Hematopoietic multipotent progenitor cell treated with erythropoietin and hydrocortisone succinate and interleukin-3 and kit ligand, for 6 days (in vitro differentiated cells): ENCODE results near the gene STK32C.
"Not testable (repeated sequence)": the region's sequence is repeated elsewhere in the genome, so short reads cannot be mapped to it uniquely, and the experiment has no call there.

Experiments used
- DNase-seq: peaks from one replicate; pipeline ENCODE4 v3.0.0-alpha.2; 2015

STK32C gene

DNA sequence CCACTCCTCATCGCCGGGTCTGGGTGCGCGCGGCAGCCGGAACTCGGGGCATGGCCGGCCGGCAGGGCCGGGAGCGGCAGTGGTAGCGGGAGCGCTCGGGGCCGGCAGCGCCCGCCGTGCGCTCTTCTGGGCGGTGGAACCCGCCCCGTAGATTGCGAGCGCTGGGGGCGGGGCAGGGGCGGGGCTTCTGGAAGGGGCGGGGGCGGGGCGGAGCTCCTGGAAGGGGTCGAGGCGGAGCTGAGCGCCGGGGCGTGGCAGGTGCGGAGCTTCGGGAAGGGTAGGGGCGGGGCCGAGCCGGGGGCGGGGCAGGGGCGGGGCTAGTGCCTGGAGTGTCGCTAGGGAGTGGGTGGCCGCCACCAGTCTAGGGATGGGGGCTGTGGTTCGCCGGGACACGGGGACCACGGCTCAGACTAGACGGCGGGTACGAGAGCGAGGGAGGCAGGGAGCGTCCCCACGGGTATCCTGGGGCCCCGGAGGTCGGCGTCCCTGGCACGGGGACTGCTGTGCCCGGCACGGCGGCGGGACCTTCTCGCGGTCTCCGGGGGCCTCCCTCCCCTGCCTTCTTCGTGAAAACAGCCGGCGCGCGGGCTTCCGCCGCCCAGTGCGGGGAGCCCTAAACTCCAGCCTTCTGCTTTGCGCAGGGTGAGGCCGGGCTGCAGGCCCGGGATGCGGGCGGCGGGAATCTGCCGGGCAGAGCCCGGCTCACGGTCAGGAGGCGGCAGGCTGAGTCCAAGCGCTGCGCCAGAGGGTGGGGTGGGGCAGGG, at the start of gene STK32C:
Gene STK32C, minus strand, starts transcription at position 128 of the 764 bp plus-strand sequence. Its CDS starts 117 bp downstream, at position 11.
- DNase-seq, result peak; percentile 95

DNA sequence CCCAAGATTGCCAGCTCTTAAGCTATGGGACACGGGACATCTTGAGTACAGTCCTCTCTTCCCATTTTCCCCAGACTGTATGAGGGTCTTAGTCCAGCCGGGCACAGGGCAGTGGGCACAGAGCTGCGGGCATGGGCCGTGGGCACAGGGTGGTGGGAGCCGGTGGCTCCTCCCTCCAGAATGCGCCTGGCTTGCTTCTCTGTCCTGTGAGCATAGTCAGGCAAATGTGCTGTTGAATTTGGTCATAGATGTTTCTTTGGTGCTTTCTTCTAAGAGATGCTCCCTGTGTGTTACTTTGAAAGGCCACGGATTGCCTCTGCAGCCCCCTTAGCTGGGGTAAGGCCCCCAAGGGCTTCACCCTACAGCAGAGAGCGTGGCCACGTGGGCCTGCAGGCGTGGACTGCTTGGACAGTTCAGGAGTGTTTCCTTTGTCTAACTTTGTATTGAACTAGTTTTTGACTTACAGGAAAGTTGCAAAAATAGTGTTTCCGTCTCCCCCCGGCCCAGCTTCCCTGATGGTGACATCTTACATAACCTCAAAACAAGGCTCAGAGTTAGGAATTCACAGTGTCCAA, 49.0 kb upstream of the STK32C start:
- DNase-seq, result no peak

DNA sequence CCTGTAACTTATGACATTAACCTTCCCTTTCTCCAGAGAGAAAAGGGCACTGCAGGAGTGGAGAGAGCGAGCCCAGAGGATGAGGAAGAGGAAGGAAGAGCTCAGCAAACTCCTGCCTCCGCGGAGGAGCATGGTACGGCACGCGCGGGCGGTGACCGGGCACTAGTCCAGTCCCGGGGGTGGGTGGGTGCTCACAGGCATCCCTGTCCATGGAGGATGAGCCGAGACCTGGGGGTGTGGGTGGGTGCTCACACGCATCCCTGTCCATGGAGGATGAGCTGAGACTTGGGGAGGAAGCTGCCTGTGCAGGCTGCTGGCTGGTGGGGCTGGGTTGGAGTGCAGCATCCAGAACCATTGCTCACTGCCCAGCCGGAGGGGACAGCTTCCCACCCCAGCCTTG, 48.0 kb upstream of the STK32C start:
- DNase-seq, result no peak

- DNase-seq, result no peak
Observed at GRCh38 chr10:132355297-132355696, 47.5 kb upstream of the STK32C start.

DNA sequence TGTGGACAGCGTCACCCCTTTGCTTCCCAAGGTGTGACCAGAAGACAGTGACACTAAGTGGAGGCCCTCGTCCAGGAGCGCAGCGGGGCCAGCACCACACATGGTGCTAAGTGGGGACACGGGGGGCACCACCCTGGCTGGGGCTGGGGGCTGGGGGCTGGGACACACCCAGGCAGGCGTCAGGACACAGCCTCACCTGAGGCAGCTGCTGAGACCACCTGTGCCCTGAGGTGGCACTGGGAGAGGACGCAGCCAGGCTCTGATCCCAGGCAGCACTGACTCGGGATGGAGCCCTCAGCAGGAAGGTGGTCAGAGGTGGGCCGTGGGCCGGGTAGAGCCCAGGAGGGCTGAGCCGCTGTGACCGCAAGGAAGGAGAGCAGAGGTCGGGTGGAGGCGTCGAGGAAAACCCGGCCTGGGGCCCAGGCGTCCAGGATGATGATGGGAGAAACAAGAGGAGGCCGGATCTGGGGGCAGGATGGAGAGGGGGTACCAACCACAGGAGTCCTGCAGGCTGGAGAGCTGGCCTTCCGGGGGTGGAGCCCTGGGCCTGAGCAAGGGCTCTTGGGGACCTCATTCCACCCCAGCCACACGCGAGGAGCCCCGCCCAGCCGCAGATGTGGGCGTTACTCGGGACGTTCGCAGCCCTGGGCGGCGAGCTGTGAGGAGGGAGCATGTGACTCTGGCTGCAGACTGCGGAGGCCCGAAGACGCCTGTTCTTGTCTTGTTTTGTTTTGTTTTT, 46.8 kb upstream of the STK32C start:
- no peak for DNase-seq

GRCh38 chr10:132353456-132354355, 46.0 kb upstream of the STK32C start:
- DNase-seq, result no peak

DNA sequence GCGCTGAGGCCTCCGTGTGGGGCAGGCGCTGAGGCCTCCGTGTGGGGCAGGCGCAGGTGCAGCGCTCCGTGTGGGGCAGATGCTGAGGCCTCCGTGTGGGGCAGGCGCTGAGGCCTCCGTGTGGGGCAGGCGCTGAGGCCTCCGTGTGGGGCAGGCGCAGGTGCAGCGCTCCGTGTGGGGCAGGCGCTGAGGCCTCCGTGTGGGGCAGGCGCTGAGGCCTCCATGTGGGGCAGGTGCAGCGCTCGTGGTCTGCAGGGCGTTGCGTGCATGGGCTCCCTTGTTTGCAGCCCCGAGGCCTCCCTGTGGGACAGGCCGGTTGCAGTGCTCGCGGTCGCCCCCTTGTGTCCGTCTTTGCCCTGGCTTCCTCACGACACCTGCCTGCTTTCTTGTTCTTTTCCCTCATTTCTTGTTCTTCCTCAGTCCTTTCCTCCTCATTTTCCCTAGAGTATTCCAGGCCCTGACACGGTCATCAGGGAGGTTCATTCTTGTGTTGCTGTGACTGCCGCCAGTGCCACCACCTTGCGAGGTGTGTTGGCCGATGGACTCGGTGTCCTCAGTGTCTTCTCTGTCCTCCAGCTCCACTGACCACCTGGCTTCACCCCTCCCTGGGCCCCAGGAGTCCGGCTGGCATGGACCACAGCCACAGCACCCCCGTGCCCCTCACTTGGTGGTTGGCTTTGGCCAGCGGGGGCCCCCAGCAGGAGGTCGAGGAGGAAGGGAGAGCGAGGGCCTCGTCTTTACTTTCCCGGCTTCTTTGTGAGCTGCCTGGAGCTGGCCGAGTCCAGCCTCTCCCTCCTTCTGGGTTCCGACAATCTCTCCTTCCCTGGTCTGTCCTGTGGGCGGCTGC, 44.9 kb upstream of the STK32C start:
- DNase-seq, result peak; percentile 80

DNA sequence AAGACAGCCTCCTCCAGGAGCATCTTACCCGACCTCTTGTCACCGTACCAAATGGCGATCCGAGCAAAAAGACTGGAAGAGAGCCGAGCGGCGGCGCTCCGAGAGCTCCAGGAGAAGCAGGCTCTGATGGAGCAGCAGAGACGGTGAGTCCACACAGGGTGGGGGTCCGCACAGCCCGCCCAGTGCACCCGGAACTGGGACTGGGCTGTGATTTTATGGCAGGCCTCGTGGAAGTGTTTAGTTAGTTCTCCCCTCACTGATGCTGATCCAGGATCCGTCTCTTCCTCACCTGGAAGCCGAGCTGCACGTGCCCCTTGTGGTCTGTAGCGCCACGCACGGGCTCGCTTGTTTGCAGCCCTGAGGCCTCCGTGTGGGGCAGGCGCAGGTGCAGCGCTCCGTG, 43.9 kb upstream of the STK32C start:
- no peak for DNase-seq

- no peak for DNase-seq
Observed at GRCh38 chr10:132350946-132351345, 43.2 kb upstream of the STK32C start.

GRCh38 chr10:132350391-132350790, 42.6 kb upstream of the STK32C start:
- DNase-seq, result no peak

GRCh38 chr10:132349766-132350165, 42.0 kb upstream of the STK32C start:
- no peak for DNase-seq

DNA sequence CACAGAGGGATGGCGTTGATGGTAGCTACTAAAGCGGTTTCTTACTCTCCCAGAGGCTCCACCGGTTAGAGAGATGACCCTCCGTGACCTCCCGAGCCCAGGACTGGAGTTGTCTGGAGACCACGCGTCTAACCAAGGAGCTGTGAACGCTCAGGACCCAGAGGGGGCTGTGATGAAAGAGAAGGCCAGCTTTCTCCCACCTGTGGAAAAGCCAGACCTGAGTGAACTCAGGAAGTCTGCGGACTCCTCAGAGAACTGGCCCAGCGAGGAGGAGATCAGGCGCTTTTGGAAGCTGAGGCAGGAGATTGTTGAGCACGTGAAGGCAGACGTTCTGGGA, 40.1 kb upstream of the STK32C start:
- DNase-seq, result no peak

GRCh38 chr10:132347211-132347930, 39.6 kb upstream of the STK32C start:
- DNase-seq, result no peak

DNA sequence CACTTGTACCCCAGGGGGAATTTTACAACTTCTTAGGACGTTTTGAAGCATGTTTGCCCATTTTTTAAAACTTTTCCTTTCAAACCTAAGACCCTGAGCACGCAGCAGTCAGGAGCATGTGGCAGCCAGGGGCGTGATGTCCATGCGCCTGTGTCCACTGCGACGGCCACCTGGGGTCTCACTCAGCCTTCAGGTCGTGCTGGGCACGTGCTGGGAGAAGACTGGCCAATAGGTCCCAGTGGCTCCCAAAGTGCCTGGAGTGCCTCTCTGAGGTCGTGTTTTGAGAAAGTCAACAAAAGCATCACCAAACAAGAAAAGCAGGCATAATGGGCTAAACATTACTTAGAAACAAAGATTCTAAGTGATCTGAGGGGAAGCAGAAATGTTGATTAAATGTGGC, 39.1 kb upstream of the STK32C start:
- no peak for DNase-seq

GRCh38 chr10:132345345-132345744, 37.6 kb upstream of the STK32C start:
- DNase-seq, result no peak

DNA sequence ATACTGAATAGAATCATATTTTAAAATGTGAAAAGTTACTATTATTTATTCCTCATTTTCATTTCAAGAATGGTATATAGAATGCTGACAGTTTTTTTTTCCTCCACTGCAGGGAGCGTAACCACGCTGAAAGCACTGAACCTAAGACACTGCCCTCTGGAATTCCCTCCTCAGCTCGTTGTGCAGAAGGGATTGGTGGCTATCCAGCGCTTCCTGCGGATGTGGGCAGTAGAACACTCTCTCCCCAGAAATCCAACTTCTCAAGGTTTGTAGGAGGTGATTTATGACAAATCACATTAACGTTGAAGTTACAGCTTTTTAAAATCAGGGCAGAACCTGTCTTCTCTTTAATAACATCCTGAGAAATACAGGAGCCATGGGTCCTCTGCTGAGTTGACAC, 36.6 kb upstream of the STK32C start:
- DNase-seq, result no peak

DNA sequence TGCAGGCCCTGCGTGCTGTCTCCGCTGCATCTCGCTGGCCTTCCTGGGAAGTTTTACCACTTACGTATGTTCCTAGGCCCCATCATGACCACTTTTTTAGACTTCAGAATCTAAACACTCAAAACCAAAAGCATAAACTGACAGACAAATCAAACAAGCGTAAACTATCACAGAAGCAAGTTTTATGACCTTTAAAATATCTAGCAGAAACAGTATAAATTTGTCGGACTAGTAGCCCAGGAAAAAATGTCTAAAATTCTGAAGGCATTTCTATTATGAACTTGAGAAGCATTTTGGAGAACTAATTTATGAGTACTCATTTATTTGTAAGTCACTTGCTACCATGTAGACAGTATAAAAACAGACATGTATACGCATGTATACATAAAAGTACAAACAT, 34.8 kb upstream of the STK32C start:
- DNase-seq, result no peak

DNA sequence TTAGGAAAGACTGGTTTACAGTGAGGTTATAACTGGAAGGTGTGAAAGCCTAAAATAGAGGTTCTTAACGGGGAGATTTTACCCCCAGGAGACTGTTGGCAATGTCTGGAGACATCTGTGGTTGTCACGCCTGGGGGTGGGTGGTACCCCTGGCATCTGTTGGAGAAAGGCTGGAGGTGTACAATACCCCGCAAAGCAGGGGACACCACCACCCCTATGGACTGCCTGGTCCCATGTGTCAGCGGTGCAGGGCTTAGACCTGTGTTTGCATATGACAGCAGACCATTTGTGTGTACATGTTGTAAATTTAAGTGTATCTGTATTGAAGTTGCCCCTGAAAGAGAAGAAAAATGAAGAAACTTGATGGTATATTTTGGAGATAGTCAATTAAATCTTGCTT, 34.0 kb upstream of the STK32C start:
- DNase-seq, result no peak

- no peak for DNase-seq
Observed at GRCh38 chr10:132341017-132341416, 33.3 kb upstream of the STK32C start.

DNA sequence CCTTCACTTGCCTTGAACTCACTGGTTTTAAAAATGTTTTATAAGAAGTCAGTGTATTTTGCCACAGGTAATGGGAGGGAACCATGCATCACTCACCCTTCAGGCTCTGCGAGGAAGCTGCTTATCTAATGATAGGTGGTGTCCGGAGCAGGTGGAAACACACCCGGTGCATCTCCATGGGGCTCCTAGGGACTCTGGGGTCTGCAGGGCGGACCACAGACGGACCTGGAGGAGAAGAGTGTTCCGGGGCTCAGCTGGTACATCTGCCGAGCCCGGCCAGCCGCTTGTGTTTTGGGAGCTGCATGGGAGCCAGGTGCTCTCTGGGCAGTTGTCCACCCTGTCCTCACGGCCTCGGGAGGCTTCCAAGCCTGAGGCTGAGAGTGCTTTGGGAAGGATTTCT, 31.5 kb upstream of the STK32C start:
- DNase-seq, result no peak

- DNase-seq, result no peak
Observed at GRCh38 chr10:132338876-132339275, 31.1 kb upstream of the STK32C start.

DNA sequence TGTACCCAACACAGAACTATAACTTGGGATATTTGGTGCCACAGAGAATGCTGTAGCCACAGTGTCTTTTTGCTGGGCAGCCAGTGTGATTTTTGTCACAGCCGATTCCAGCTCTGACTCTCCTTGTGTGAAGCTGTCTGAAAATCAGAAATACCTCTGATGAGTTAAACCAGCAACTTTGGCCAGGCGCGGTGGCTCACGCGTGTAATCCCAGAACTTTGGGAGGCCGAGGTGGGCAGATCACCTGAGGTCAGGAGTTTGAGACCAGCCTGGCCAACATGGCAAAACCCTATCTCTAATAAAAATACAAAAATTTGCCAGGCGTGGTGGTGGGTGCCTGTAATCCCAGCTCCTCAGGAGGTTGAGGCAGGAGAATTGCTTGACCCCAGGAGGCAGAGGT, 30.1 kb upstream of the STK32C start:
- DNase-seq, result not testable (repeated sequence)
